Gastrocnemius medialis (tissue), 4 donors: ENCODE results near the gene FAM131C.

Experiments used
- CTCF ChIP-seq, 5 experiments: fragments of 450-650 bp in 3 of 5; fragments of 200-600 bp in 2 of 5; sonication (generic) in 2 of 5; IDR thresholded peaks in 4 of 5; conservative IDR thresholded peaks in 1 of 5; 1 replicate in 4 of 5; 2 replicates in 1 of 5; pipeline ENCODE4 v1.5.1; 2016 to 2019; ENCODE audit warnings: antibody characterized with exemption in 5 of 5, mild to moderate bottlenecking in 3 of 5, moderate library complexity in 3 of 5
- POLR2A ChIP-seq, 2 donors: fragments of 450-650 bp; IDR thresholded peaks; one replicate each; pipeline ENCODE4 v1.6.1; 2017; ENCODE audit warnings: antibody characterized with exemption in 2 of 2, mild to moderate bottlenecking in 2 of 2, moderate library complexity in 2 of 2

GRCh38 chr1:16066245-16066644 lies 7.2 kb downstream of the FAM131C start:
- TF ChIP-seq CTCF (IDR thresholded peaks at IDR 0.05 in 4 of 5, conservative IDR thresholded peaks at IDR 0.05 in 1 of 5), result no peak
- TF ChIP-seq POLR2A (IDR thresholded peaks at IDR 0.05), result no peak
